Stimulated activated CD4-positive, alpha-beta T cell treated with anti-CD3 and anti-CD28 coated beads, Interleukin-4, amount 100 ng/mL, for 1 hour (primary cell): Measurements from ENCODE around the gene CDK11A.
"Not testable (repeated sequence)": the region's sequence is repeated elsewhere in the genome, so short reads cannot be mapped to it uniquely, and the experiment has no call there.

Source experiments
- DNase-seq: peaks from one replicate; pipeline ENCODE4 v3.0.0-alpha.2; 2020

Gene CDK11A

DNA sequence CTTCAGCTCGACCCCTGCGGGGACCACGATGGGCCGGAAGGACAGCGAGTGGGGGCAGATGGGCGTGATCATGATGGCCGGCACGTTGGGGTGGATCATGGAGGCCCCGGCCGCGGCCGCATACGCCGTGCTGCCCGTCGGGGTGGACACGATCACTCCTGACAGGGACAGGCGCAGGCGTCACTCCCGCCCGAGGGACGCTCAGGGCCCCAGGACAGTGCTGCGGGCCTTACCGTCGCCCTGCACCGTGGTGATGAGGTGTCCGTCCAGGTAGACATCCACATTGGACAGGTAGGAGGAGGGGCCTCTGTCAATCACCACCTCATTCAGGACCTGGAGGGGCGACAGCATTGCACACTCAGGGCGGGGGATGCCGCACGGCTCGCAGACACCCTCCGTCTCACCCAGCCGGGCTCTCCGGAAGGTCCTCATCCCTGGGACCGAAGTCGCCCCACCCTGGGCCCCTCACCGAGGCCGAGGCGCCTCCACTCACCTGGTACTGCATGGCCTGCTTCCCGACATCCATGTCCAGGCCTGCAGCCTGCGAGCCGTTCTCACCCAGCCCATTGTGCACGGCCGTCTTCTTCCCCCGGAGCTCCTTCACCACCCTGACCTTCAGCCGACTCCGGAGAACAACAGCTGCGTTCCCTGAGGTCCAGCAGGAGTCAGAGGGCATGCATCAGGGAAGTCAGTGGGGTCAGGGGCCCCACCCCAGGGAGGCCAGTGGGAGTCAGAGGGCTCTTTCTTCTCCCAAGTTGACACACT is 30.1 kb upstream of the CDK11A start:
- DNase-seq: no peak

DNA sequence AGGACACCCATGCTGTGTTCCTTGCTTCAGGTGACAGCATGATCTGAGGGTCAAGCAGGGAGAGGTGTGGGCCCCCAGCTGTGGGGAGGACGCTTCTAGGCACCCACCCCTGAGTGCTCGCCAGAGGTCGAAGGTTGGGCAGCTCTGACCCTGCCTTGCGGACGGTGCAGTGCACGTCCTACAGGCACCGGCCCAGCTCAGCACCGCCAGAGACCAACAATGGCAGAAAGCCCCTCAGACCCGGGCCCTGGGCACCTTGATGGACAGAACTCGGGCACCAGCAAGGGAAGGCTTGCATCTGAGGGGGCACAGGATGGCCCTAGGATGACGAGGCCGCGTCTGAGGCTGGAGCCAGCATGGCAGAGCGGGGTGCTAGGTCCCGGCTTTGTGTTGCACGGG is 29.4 kb upstream of the CDK11A start:
- no peak for DNase-seq

DNA sequence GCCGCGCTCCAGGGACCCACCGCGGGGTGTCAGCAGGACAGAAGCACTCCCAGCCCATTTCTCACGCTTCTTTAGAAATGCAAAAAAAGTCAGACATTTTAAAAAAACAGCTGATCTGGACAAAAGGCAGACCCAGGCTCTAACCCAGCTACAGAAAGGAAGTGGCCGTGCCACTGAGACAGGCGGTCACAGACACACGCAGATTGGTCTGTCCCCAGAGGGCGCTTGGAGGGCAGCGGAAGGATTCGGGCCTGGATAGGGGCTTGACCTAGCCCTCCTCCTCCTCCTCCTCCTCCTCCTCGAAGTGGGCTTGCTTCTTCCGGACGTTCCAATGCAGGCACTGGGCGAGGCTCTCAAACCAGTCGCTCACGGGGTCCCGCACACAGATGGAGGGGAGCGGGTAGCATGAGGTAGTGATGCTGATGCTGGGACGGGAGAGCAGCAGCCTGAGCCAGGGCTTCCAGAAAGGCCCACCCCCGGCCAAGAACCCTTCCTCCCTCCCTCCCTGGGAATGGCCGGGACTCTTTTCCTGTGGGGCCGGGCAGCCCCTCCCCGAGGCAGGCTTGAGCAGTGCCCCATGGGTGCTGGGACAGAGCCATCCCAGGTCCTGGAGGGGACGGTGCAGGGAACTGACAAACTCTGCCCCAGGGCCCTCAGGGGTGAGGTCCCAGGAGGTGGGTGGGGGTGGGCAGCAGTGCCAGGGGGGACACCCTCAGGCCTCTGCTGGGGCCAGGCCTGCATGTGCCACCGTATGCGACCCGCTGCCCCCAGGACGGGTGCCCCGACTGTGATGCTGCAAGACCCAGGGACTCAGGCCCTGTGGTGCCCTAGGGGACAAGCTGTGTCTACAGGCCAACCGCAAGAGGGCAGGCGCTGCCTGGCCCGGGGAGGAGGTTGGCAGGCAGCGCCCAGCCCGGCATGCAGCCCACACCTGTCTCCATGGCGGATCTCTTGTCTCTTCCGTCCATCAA is 28.8 kb upstream of the CDK11A start:
- DNase-seq: no peak

DNA sequence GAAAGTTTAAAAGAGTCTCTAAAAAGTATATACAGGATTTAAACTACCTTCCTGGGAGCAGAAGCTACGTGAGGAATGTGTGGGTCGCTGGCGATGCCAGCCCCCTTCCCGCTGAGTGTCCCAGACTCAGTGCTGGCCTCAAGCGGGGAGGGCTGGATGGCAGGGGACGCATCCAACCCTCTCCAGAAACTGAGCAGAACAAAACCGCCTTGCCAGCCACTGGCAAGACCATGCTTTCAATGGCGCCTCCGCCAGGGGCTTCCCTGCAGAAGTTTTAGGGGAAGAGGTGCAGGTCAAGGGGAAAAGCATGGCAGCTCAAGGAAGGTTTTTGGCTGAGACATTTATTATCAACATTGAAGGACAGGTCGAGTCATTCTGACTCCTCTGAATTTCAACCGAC is 28.0 kb upstream of the CDK11A start:
- DNase-seq: no peak

DNA sequence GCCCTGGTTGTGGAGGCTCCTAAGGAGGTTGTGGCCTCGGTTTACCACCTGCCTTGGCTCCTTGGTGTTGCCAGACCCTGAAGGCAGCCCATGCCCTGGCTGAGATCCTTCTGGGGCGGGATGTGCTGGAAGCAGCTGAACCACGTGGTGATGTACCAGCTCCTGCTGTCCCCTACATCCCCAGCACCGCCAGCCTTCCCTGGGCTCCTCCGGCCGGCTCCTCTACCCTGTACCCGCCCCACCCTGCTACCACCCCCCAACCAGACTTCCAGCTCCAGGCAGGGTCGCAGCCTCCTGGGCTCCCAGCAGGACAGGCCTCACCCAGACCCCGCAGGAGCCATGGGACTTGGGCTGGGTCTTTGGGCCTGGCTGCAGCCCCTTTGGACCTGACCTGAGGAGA is 25.8 kb upstream of the CDK11A start:
- not testable (repeated sequence) for DNase-seq

DNA sequence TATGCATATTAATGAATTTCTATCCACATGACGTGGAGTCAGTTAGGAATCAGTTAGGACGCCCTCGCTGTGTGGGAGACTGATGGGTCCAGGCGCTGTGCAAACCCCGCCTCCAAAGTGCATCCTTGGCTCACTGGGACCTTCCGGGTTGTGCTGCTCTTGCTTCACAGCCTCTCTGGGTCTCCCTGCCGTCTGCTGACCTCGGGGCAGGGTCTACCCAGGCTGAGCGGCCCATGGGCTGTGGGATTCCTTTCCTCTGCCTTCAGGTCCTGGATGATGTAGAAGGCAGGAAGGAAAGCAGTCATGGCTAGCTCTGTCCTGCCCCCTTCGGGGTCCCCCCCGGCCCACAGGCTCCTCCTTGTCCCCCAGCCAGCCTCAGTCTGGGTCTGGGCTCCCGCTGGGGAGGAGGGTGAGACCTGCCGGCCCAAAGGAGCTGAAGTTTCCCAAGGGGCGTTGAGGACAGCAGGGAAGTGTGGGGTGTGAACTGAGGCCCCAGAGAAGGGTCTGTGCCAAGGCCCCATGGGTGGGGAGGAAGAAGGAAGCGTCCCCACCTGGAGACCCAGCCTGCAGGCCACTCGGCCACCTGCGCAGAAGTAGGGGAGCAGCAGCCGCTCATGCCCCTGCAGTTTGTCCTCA is 24.6 kb upstream of the CDK11A start:
- no peak for DNase-seq

DNA sequence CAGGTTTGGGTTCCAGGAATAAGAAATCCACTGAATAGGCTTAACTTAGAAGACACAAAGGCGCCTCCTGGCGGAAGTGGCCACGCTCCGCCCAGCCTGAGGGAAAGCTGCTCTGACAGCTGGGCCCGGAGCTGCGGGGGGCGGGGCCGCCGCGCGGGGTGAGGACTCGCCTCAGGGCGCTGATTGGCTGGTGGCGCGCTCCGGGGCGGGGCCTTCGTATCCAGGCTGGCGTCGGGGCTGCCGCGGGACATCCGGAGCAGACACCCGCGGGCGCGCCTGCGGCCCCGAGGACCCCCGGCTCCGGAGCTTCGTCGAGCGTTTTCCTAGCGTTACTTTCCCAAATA is 22.4 kb upstream of the CDK11A start:
- not testable (repeated sequence) for DNase-seq

DNA sequence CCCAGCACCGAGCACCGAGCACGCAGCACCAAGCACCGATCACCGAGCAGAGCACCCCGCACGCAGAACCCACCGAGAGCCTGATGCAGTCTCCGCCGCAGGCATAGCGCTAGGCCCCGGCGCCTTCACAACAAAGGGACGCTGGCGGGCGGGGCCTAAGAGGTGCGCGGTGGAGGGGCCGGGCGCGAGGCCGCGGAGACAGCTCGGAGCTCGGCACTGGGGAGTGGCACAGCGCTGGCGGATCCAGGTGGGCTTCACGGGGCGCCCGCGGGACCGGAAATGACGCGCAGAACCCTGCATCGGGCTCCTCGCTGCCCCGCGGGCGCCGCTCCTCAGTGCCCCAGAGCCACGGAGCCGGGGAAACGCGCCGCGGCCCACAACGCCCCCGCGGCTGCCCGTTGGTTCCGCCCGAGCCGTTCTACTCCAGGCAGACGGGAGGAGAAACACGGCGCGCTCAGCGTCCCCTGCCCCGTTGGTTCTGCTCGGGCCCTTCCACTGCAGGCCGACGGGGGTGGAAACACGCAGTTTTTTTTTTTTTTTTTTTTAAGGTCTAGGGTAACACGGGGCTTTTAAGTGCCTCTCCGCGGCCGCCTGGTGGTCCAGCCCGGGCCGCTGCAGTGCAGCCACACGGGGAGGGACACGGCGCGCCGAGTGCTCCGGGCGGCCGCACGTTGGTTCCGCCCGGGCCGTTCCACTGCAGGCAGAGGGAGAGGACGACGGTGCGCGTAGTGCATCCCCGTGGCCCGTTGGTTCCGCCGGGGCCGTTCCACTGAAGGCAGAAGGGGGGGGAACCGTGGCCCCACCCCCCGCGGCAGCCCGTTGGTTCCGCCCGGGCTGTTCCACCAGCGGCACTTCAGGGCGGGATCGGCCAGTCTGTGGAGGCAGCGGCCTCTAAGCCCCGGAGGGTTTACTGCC is 21.8 kb upstream of the CDK11A start:
- DNase-seq: peak; percentile 89

DNA sequence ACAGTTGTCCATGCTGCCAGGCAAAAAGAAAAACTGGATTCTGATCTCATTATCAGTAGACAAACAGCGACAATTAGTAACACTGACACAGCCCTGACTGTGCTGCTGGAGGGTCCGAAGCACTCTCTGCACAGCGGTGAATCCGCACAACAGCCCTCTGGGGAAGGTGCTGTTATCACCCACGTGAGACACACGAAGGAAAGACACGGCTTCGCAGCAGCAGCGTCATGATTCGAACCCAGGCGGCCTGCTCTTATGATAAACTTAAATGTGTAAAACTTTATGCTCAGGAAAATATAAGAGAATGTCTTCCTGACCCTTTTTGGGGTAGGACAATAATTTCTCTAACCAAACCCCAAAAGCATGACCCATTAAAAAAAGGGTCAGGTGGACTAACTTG is 18.4 kb upstream of the CDK11A start:
- not testable (repeated sequence) for DNase-seq

DNA sequence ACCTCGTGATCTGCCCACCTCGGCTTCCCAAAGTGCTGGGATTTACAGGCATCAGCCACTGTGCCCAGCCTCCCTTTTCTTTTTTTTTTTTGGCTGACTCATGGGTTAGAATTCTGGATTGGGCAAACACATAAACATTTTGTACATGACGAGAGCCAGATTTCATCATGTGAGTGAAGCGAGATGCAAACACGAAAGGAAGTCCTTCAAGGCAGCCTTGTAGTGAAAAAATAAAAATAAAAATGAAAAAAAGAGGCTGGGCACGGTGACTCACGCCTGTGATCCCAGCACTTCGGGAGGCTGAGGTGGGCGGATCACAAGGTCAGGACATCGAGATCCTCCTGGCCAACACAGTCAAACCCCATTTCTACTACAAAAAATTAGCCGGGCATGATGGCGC is 16.9 kb upstream of the CDK11A start:
- DNase-seq: not testable (repeated sequence)

DNA sequence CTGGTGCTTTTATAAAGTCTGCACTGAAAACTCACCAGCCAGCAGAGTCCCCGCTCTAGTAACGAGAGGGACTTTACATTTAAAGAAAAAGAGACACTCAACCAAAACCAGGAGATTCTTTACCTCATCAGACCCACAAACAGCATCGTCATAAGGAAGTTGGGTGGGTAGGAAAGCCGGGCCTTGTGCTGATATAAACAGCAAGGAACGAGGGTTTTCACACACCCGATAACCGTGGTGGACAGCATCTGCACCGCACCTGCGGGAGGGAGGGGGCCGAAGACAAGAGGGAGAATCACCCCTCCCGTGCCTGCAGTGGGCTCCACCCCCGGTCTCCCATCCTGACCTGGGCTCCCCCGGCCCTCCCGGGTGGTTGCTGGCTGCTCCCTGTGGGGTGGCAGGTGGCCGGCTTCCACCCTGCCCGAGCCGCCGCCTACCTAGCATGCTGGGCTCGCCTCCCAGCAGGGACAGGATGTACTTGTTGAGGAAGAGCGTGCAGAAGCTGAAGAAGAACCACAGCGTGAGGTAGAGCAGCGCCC is 14.7 kb upstream of the CDK11A start:
- not testable (repeated sequence) for DNase-seq

DNA sequence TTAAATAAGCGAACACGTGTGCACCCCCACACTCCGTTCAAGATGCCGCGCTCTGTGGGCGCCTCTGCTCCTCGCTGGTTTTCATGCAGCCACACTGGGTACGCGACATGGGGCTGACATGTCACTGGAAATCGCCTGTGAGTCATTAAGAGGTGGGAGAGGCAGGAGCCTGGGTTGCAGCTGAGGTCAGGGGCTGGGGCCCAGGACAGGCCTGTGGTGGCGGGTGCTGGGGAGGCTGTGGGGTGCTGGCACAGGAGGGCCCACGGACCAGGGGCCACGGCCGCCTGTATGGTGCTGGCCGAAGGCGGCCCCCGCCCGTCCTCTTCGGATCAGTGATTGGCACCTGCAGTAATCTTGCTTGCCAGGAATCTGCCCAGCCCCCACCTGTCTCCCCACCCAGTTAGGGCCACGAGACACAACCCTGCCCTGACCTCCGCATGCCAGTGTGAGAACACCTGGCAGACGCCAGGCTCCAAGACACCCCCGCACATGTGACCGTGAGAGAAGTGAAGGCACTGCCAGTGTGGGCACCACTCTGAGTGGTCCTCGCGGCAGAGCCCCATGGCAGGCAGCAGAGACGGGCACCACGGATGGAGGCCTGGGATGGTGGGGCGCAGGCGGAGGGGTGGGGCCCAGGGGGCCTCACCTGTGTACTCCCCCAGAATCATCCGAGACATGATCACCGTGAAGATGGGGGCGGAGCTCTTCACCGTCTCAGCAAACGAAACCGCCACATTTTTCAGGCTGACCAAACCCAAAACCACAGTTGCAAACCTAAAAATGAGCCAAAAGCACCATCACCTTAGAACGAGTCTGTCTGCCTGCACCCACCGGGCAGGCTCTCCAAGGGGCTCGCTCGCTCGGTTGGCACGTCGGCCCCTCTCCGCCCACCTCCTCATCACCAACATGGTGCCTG is 13.8 kb upstream of the CDK11A start:
- not testable (repeated sequence) for DNase-seq

DNA sequence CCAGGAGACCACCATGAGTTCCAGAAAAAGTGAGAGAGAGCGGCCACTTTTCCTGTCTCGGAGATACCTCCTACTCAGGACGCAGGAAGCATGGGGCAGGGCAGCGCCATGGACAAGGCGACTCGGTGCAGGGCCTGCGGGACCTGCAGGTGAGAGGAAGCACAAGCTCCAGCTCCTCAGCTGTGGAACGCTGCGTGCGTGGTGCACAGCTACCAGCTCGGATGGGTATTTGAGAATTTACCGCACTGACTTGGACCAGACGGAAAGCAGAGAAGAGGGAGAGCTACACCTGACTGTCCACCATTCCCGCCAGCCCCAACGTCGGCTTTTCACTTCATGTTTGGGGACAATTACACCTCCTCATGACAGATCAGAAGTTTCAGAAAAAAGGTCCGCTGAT is 8.2 kb upstream of the CDK11A start:
- DNase-seq: no peak

DNA sequence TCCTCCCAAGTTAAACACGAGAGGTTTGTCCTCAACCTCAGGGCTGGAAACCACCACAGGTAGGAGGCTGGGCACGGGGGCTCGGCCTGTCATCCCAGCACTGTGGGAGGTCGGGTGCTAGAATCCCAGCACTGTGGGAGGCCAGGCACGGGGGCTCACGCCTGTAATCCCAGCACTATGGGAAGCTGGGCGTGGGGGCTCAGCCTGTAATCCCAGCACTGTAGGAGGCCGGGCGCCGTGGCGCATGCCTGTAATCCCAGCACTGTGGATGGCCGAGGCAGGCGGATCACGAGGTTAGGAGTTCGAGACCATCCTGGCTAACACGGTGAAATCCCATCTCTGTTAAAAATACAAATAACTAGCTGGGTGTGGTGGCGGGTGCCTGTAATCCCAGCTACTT is 6.7 kb upstream of the CDK11A start:
- no peak for DNase-seq

DNA sequence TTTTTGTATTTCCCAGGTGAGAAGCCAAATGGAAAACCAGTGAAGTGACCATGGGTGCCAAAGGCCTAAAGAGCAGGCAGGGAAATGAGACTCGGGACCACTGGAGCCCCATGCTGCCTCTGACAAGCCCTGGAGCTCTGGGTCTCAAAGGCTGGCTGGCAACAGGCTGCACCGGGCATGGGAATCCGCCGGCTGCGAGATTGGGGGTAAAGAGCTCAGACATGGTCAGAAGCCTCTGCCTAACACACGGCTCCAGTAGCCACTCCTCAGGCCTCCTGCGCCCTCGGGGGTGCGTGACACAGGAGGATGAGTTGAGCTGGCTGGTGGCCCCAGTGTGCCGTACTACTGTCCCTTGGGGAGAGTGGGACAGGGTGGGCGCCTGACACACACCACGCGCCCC is 6.1 kb upstream of the CDK11A start:
- not testable (repeated sequence) for DNase-seq

DNA sequence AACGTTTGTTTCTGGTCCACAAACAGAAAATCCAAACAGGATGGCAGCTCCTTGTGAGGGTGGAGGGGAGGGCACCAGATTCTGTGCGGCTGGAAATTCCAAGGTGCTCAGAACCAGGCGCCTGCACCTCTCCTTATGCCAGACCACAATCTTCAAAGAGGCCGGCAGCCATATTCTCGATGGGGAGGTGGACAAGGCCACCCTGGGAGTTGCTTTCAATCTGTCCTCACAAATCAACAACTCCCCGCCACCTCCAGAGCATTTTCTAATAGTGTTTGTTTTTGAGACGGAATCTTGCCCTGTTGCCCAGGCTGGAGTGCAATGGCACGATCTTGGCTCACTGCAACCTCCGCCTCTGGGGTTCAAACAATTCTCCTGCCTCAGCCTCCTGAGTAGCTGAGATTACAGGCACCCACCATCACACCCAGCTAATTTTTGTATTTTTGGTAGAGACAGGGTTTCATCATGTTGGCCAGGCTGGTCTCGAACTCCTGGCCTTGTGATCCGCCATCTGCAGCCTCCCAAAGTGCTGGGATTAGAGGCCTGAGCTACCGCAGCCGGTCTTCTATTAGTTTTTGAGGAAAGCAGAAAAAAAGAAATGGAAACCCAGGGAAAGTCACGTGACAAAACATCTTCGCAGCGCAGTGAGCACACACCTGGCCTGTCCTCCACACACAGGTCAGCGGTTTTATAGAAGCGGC is 5.1 kb upstream of the CDK11A start:
- DNase-seq: not testable (repeated sequence)

DNA sequence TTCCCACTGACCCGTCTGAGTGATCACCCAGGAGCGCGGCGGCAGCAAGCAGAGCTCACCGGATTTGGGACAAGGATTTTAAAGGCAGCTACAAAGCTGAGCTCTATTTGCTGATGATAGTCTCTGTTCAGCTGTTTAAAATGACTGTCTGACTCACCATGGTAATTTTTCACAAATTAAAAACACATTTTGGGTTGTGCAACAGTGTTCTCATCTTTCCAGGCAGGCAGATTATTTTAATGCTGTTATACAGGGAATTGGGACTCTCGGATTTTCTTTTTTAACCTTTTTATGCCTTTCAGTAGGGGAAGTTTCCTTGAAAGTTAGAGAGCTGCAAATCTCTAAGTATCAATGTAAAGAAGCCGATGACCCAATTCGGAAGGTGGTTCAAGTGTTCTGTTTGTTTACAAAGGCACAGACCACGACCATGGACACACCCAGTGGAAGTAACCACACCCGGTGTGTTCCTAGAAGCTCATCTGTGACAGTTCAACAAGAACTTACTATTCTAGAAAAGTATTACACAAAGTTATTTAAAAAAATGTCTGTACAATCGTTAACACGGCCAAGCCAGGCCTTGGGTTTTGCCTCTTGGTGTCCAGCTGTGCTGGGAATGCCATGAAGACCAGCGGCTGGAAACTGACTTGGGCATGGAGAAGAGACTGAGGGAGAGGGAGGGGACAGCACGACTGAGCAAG is 4.3 kb upstream of the CDK11A start:
- not testable (repeated sequence) for DNase-seq

DNA sequence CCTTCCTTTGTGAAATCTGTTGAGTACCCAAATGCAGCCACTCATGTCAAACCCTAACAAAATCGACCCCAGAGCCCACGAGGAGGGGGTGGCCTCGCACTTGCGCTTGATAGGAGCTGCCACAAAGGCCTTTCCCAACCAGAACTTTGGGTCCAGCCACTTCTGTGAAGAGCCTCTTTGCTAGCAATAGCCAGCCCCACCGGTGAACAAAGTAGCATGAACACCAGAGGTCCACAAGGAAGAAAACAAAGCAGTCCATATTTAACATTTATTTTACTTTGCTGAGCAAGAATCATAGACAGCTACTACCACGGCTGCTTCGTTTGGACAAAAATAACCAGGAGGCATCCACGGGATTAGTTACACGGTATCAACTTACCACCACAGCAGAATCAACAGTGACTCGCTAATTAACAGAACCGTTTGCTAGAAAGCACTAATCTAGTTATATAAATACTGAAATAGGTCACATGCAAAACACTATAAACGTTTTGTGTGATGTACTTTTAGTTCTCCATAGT is 3.0 kb upstream of the CDK11A start:
- DNase-seq: not testable (repeated sequence)

DNA sequence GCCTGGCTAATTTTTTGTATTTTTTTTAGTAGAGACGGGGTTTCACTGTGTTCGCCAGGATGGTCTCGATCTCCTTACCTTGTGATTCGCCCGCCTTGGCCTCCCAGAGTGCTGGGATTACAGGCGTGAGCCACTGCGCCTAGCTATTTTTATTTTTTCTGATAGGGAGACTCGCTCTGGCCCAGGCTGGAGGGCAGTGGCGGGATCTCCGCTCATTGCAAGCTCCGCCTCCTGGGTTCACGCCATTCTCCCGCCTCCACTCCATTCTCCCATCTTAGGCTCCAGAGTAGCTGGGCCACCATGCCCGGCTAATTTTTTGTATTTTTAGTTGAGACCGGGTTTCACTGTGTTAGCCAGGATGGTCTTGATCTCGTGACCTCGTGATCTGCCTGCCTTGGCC is 1.9 kb upstream of the CDK11A start:
- DNase-seq: not testable (repeated sequence)
